K562 (cell line): Measurements from ENCODE around the gene CACNA2D2. TPM values are rescaled to one million over a fixed set of nuclear protein-coding genes. Genes with fewer than 3 reads are reported as not detected.

ENCODE experiments used
- ATAC-seq: fragments of 200-7000 bp; cut with Tn5 transposase; 3 replicates; pipeline ENCODE4 v1.9.1; 2020; ENCODE audit warnings: moderate library complexity
- BruUV-seq: library from RNA; stranded (reverse); fragments of 400-500 nt; replicated peaks from 2 replicates; lab custom pipeline; 2021; lab: Mats Ljungman, UMichigan
- CTCF ChIA-PET: fragments of 300-600 bp; formaldehyde crosslinking; extraction: SDS; loops from one replicate; lab custom pipeline; 2021; ENCODE audit warnings: low intra/inter-chr PET ratio; lab: Yijun Ruan, JAX
- POLR2A ChIA-PET: fragments of 300-600, 350-650 bp; sonication (Branson Sonifier 250); formaldehyde crosslinking; extraction: SDS; loops from one replicate; lab custom pipeline; 2021; ENCODE audit warnings: antibody characterized with exemption, inconsistent platforms; lab: Yijun Ruan, JAX
- DNase-seq, 4 experiments: peaks; one replicate each; pipeline versions ENCODE4 v3.0.0 to v3.0.0-alpha.2; 2011 to 2018; ENCODE audit warnings: low spot score in 3 of 4, mixed read lengths in 3 of 4; ENCODE audit errors: extremely low read depth in 1 of 4
- FAIRE-seq: peaks from 2 replicates; lab custom pipeline; 2011; peaks lifted over from hg19 to GRCh38; lab: Jason Lieb, UNC
- H2AFZ ChIP-seq: 2 replicates; pipeline ENCODE4 v1.6.0; 2011; ENCODE audit warnings: low read depth, low read length, control low read depth, inconsistent platforms
- H3K27ac ChIP-seq: fragments of 200-600 bp; 3 replicates; pipeline ENCODE4 v1.8.0; 2011; ENCODE audit warnings: low read depth, mild to moderate bottlenecking, control low read depth, inconsistent platforms, low read length, moderate library complexity, mixed read lengths; ENCODE audit errors: extremely low read depth
- H3K27me3 ChIP-seq, 2 experiments: fragments of 300-600 bp in 1 of 2; 2 replicates in 1 of 2; 3 replicates in 1 of 2; pipeline versions ENCODE4 v1.6.0 to v1.8.0; 2011; ENCODE audit warnings: inconsistent platforms in 2 of 2, low read length in 2 of 2, mild to moderate bottlenecking in 1 of 2, mixed read lengths in 1 of 2, moderate library complexity in 1 of 2; ENCODE audit not compliant: control insufficient read depth in 2 of 2, insufficient read depth in 2 of 2
- H3K36me3 ChIP-seq: fragments of 300-600 bp; 3 replicates; pipeline ENCODE4 v1.8.0; 2011; ENCODE audit warnings: mild to moderate bottlenecking, low read length, inconsistent platforms; ENCODE audit not compliant: control insufficient read depth, insufficient read depth
- H3K4me1 ChIP-seq, 2 experiments: fragments of 200-600 bp in 1 of 2; replicated peaks in 1 of 2; 2 replicates in 1 of 2; 3 replicates in 1 of 2; pipeline versions ENCODE4 v1.5.1 to v1.8.0; 2011; ENCODE audit warnings: inconsistent platforms in 2 of 2, low read length in 2 of 2, mild to moderate bottlenecking in 1 of 2, mixed read lengths in 1 of 2, moderate library complexity in 1 of 2; ENCODE audit not compliant: control insufficient read depth in 2 of 2, insufficient read depth in 2 of 2
- H3K4me2 ChIP-seq: 2 replicates; pipeline ENCODE4 v1.6.1; 2011; ENCODE audit warnings: low read length, control low read depth, inconsistent platforms, mixed read lengths; ENCODE audit not compliant: insufficient read depth
- H3K4me3 ChIP-seq: fragments of 200-600 bp; sonication (generic), shearing (Covaris generic); 2 replicates; pipeline ENCODE4 v1.5.1; 2016; ENCODE audit warnings: control low read depth, inconsistent platforms
- H3K79me2 ChIP-seq: fragments of 200-600 bp; 3 replicates; pipeline ENCODE4 v1.8.0; 2011; ENCODE audit warnings: low read length, inconsistent platforms; ENCODE audit not compliant: control insufficient read depth, insufficient read depth
- H3K9ac ChIP-seq, 2 experiments: 2 replicates each; pipeline versions ENCODE4 v1.6.0 to v1.6.1; 2011; ENCODE audit warnings: low read depth in 2 of 2, low read length in 2 of 2, control low read depth in 1 of 2, inconsistent platforms in 1 of 2, mild to moderate bottlenecking in 1 of 2, mixed read lengths in 1 of 2; ENCODE audit not compliant: insufficient read depth in 1 of 2
- H3K9me1 ChIP-seq: one replicate; pipeline ENCODE4 v1.6.0; 2011; ENCODE audit warnings: inconsistent platforms, mild to moderate bottlenecking, low read length, moderate library complexity; ENCODE audit not compliant: control insufficient read depth, insufficient read depth
- H3K9me3 ChIP-seq: replicated peaks from 2 replicates; pipeline ENCODE4 v1.5.1; 2011; ENCODE audit warnings: low read depth, low read length, inconsistent platforms; ENCODE audit not compliant: control insufficient read depth, insufficient read depth
- H4K20me1 ChIP-seq: replicated peaks from 2 replicates; pipeline ENCODE4 v1.6.1; 2011; ENCODE audit warnings: low read length, inconsistent platforms, mixed read lengths; ENCODE audit not compliant: control insufficient read depth, insufficient read depth
- BCOR ChIP-seq: fragments of 450-650 bp; IDR thresholded peaks from 2 replicates; pipeline ENCODE4 v1.6.1; 2016
- BRD4 ChIP-seq: fragments of 200-600 bp; sonication (generic); IDR thresholded peaks from 2 replicates; pipeline ENCODE4 v1.6.1; 2017; ENCODE audit warnings: inconsistent platforms
- EZH2 ChIP-seq: IDR thresholded peaks from 2 replicates; pipeline ENCODE4 v1.6.1; 2012; ENCODE audit warnings: low read depth, mild to moderate bottlenecking, inconsistent platforms, low read length, borderline replicate concordance
- GABPB2 ChIP-seq: fragments of 250-450 bp; sonication (Bioruptor Pico); conservative IDR thresholded peaks from 2 replicates; pipeline ENCODE4 v1.5.1; 2021; ENCODE audit warnings: mild to moderate bottlenecking
- GTF2F1 ChIP-seq: IDR thresholded peaks from 2 replicates; pipeline ENCODE4 v1.6.1; 2011; ENCODE audit warnings: low read depth, low read length, improper control_type of control experiment
- HDAC1 ChIP-seq, 2 experiments: fragments of 450-650 bp; IDR thresholded peaks; 2 replicates each; pipeline ENCODE4 v1.6.1; 2016 to 2017; ENCODE audit warnings: inconsistent platforms in 1 of 2, mild to moderate bottlenecking in 1 of 2, moderate library complexity in 1 of 2
- KAT7 ChIP-seq: sonication (generic); formaldehyde crosslinking; IDR thresholded peaks from 2 replicates; pipeline ENCODE4 v1.8.0; 2022; ENCODE audit warnings: missing genetic modification reagents, mild to moderate bottlenecking, borderline replicate concordance
- NR1H2 ChIP-seq: sonication (generic); formaldehyde crosslinking; IDR thresholded peaks from 2 replicates; pipeline ENCODE4 v1.4.0; 2020; ENCODE audit warnings: mild to moderate bottlenecking, missing genetic modification reagents
- RFX1 ChIP-seq: fragments of 450-650 bp; IDR thresholded peaks from 2 replicates; pipeline ENCODE4 v1.6.1; 2016; ENCODE audit warnings: mild to moderate bottlenecking, moderate library complexity
- TAF15 ChIP-seq: fragments of 200-400 bp; formaldehyde crosslinking; IDR thresholded peaks from 2 replicates; pipeline ENCODE4 v1.6.1; 2017; ENCODE audit warnings: mild to moderate bottlenecking, low read depth, low read length, moderate library complexity
- TAF9B ChIP-seq: fragments of 450-650 bp; IDR thresholded peaks from 2 replicates; pipeline ENCODE4 v1.6.1; 2018; ENCODE audit warnings: mild to moderate bottlenecking; ENCODE audit not compliant: partially characterized antibody
- TRIM28 ChIP-seq: fragments of 450-650 bp; IDR thresholded peaks from 2 replicates; pipeline ENCODE4 v1.6.1; 2017
- ZEB2 ChIP-seq: fragments of 450-650 bp; IDR thresholded peaks from 2 replicates; pipeline ENCODE4 v1.6.1; 2016
- WGBS: fragments of 100-300 bp; shearing (Covaris generic); methylation state at CpG from one replicate; pipeline ENCODE4 v1.1.6; 2016; ENCODE audit warnings: low coverage, mixed read lengths; ENCODE audit not compliant: insufficient coverage; ENCODE audit errors: missing lambda C conversion rate; 5-methylcytosine and 5-hydroxymethylcytosine counted together
- in situ Hi-C: fragments of 300-500 bp; cut with MboI; formaldehyde crosslinking; loops from 4 replicates; pipeline ENCODE4 v1.15.0; 2018; ENCODE audit warnings: inconsistent platforms, mixed read lengths
- intact Hi-C: fragments of 100-400 bp; cut with micrococcal nuclease; formaldehyde crosslinking; loops from 2 replicates; pipeline ENCODE4 v1.14.2; 2022
- polyA plus RNA-seq, 8 experiments: library from polyadenylated mRNA; depleted of rRNA in 4 of 8; stranded (reverse) in 5 of 8; unstranded in 3 of 8; fragments of >200 nt; fragmentation: Nextera tagmentation in 2 of 8; fragmentation: Illumina TruSeq in 1 of 8; extraction: Ambion mirVana in 2 of 8; extraction: Trizol in 1 of 8; gene quantifications; 2 replicates each; pipeline versions ENCODE4 v1.2.1 to v1.2.3, GENCODE V29; 2011 to 2014; ENCODE audit warnings: inconsistent platforms in 1 of 8, missing spikeins in 1 of 8
- total RNA-seq, 7 experiments: library from RNA; depleted of rRNA in 6 of 7; stranded (reverse); fragments of >200 nt in 6 of 7; fragmentation: Illumina TruSeq in 2 of 7; extraction: Trizol in 2 of 7; gene quantifications; 2 replicates each; pipeline versions ENCODE4 v1.2.1 to v1.2.3, GENCODE V29; 2011 to 2021; ENCODE audit warnings: low replicate concordance in 1 of 7
- TF ChIP-seq, protein P1 (sequence below), 2 experiments: fragments of 450-650 bp; IDR thresholded peaks; 2 replicates each; pipeline ENCODE4 v1.6.1; 2018; ENCODE audit warnings: mild to moderate bottlenecking in 2 of 2, low read depth in 1 of 2; ENCODE audit not compliant: partially characterized antibody in 2 of 2
- TF ChIP-seq, protein P2 (sequence below): fragments of 450-650 bp; formaldehyde crosslinking; IDR thresholded peaks from 2 replicates; pipeline ENCODE4 v1.4.0; 2020; ENCODE audit warnings: mild to moderate bottlenecking, mixed read lengths

Gene CACNA2D2
- total and polyA plus RNA-seq, 9 of the 15 experiments (the other 6 are each of a cell fraction or from before 2014, with no cell fraction given) = 0.11 to 0.58 (median 0.36) TPM; not detected in 2

DNA sequence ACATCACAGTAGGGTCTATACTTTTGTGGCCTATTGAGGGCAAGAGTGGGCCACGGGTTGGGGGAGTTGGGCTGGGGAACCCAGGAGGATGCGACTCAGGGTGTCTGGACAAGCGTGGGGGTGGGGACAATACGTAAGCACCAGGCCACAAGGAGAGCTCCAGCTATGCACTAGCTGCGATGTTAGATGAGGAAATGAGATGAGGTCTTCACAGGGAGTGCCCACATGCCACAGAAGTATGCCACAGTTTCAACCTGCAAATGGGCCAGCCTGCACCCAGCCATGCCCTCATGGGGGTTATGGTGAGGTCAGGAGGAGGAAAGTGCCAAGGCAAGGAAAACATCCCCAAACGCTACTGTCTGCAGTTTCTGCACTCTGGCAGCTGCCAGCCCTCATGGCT, 30.5 kb downstream of the CACNA2D2 start:
- Histone ChIP-seq H3K27ac (no peak overlapping the region), H3K9ac (no peak overlapping the region), H4K20me1 (no peaks in the 10 kb centered on the region), H3K4me1 (no peaks in the 10 kb centered on the region; a peak in 1 of 5 replicates), H3K4me2 (no peak overlapping the region), H2AFZ (no peak overlapping the region), H3K9me1 (no peaks in the 10 kb centered on the region), H3K27me3 (peaks cover 4 to 64% of the 10 kb centered on the region in 2 experiments; a peak in 3 of 5 replicates), H3K79me2 (no peaks in the 10 kb centered on the region), H3K9me3 (no peaks in the 10 kb centered on the region), H3K4me3 (no peak overlapping the region), H3K36me3 (no peaks in the 10 kb centered on the region)
- in situ Hi-C loops (no loop called here), intact Hi-C loops (no loop called here)
- DNase-seq (no peak), ATAC-seq (no peak), FAIRE-seq (no peak)
- POLR2A ChIA-PET = interaction anchor here (0.6 kb wide), 1 partner anchor 335 kb away, joined by 3 read pairs; no protein-coding TSS in a partner anchor
- TF ChIP-seq TRIM28 = no peak
- TF ChIP-seq EZH2 = no peak
- TF ChIP-seq GTF2F1 = no peak
- no peak for TF ChIP-seq NR1H2 (CRISPR knock-in tag)
- TF ChIP-seq, protein P1, sequence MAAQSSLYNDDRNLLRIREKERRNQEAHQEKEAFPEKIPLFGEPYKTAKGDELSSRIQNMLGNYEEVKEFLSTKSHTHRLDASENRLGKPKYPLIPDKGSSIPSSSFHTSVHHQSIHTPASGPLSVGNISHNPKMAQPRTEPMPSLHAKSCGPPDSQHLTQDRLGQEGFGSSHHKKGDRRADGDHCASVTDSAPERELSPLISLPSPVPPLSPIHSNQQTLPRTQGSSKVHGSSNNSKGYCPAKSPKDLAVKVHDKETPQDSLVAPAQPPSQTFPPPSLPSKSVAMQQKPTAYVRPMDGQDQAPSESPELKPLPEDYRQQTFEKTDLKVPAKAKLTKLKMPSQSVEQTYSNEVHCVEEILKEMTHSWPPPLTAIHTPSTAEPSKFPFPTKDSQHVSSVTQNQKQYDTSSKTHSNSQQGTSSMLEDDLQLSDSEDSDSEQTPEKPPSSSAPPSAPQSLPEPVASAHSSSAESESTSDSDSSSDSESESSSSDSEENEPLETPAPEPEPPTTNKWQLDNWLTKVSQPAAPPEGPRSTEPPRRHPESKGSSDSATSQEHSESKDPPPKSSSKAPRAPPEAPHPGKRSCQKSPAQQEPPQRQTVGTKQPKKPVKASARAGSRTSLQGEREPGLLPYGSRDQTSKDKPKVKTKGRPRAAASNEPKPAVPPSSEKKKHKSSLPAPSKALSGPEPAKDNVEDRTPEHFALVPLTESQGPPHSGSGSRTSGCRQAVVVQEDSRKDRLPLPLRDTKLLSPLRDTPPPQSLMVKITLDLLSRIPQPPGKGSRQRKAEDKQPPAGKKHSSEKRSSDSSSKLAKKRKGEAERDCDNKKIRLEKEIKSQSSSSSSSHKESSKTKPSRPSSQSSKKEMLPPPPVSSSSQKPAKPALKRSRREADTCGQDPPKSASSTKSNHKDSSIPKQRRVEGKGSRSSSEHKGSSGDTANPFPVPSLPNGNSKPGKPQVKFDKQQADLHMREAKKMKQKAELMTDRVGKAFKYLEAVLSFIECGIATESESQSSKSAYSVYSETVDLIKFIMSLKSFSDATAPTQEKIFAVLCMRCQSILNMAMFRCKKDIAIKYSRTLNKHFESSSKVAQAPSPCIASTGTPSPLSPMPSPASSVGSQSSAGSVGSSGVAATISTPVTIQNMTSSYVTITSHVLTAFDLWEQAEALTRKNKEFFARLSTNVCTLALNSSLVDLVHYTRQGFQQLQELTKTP (IDR thresholded peaks at IDR 0.05; ENCODE audit: low read depth in 1 of 2, partially characterized antibody in 2 of 2) = no peak
- no peak for TF ChIP-seq KAT7 (CRISPR knock-in tag)
- TF ChIP-seq GABPB2 (CRISPR knock-in tag) = no peak
- TF ChIP-seq, protein P2, sequence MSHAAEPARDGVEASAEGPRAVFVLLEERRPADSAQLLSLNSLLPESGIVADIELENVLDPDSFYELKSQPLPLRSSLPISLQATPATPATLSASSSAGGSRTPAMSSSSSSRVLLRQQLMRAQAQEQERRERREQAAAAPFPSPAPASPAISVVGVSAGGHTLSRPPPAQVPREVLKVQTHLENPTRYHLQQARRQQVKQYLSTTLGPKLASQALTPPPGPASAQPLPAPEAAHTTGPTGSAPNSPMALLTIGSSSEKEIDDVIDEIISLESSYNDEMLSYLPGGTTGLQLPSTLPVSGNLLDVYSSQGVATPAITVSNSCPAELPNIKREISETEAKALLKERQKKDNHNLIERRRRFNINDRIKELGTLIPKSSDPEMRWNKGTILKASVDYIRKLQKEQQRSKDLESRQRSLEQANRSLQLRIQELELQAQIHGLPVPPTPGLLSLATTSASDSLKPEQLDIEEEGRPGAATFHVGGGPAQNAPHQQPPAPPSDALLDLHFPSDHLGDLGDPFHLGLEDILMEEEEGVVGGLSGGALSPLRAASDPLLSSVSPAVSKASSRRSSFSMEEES (CRISPR knock-in tag) = no peak
- TF ChIP-seq ZEB2 = no peak
- no peak for TF ChIP-seq HDAC1 (IDR thresholded peaks at IDR 0.05)
- TF ChIP-seq BRD4 = no peak
- no peak for TF ChIP-seq TAF15
- no peak for TF ChIP-seq RFX1
- TF ChIP-seq TAF9B = no peak
- TF ChIP-seq BCOR = no peak
- WGBS = 3% methylated on average over 6 of the region's 6 CpGs
- CTCF ChIA-PET = no interaction called here
- BruUV-seq = no TSS peak
